Retinal pigment epithelial cell (primary cell): Measurements from ENCODE around the gene CYB5RL.
A peak's percentile ranks its signal among the peaks of the same experiment; 100 is the strongest.
"Not testable (repeated sequence)": the region's sequence is repeated elsewhere in the genome, so short reads cannot be mapped to it uniquely, and the experiment has no call there.

Source experiments
- DNase-seq: peaks from one replicate; pipeline ENCODE4 v3.0.0-alpha.2; 2010; ENCODE audit warnings: low read depth
- H3K4me3 ChIP-seq: 2 replicates; pipeline ENCODE4 v1.5.1; 2011; ENCODE audit warnings: mild to moderate bottlenecking, low read length, control low read depth, moderate library complexity
- CTCF ChIP-seq: conservative IDR thresholded peaks from 2 replicates; pipeline ENCODE4 v1.5.1; 2011; ENCODE audit warnings: low read depth, low read length, control low read depth, inconsistent platforms

CYB5RL gene

GRCh38 chr1:54221113-54221834 lies 21.4 kb upstream of the CYB5RL start:
- H3K4me3 ChIP-seq: no peak overlapping the region
- DNase-seq: no peak
- TF ChIP-seq CTCF: no peak

- no peak overlapping the region for H3K4me3 ChIP-seq
- no peak for DNase-seq
- no peak for TF ChIP-seq CTCF
These were observed 20.4 kb upstream of the CYB5RL start for GRCh38 chr1:54220004-54220811.

GRCh38 chr1:54219688-54220003 lies 19.8 kb upstream of the CYB5RL start:
- TF ChIP-seq CTCF: no peak
- no peak overlapping the region for H3K4me3 ChIP-seq
- DNase-seq: no peak

- TF ChIP-seq CTCF: peak; percentile 31
- no peak for DNase-seq
- no peak overlapping the region for H3K4me3 ChIP-seq
These were observed 19.3 kb upstream of the CYB5RL start for GRCh38 chr1:54218883-54219687.

- no peak for DNase-seq
- no peak overlapping the region for H3K4me3 ChIP-seq
- TF ChIP-seq CTCF: no peak
These were observed 15.7 kb upstream of the CYB5RL start for GRCh38 chr1:54215523-54215922.

- no peak for DNase-seq
- TF ChIP-seq CTCF: no peak
- no peak overlapping the region for H3K4me3 ChIP-seq
These were observed 13.0 kb upstream of the CYB5RL start for GRCh38 chr1:54212872-54213271.

- DNase-seq: not testable (repeated sequence)
These were observed 8.1 kb upstream of the CYB5RL start for GRCh38 chr1:54207896-54208295.

More at GRCh38 chr1:54207896-54208295, 8.1 kb upstream of the CYB5RL start:
- H3K4me3 ChIP-seq: not testable (repeated sequence)
